Mammary epithelial cell (primary cell): ENCODE data around the gene YPEL5.
"Not testable (repeated sequence)": the region's sequence is repeated elsewhere in the genome, so short reads cannot be mapped to it uniquely, and the experiment has no call there.

Experiments
- EZH2 ChIP-seq: IDR thresholded peaks from 2 replicates; pipeline ENCODE4 v1.6.1; 2012; ENCODE audit warnings: low read length, inconsistent platforms, borderline replicate concordance
- TF ChIP-seq, protein P1 (sequence below), 2 donors: IDR thresholded peaks in 1 of 2; conservative IDR thresholded peaks in 1 of 2; 2 replicates each; pipeline ENCODE4 v1.5.1; 2011 to 2012; ENCODE audit warnings: inconsistent platforms in 2 of 2, low read length in 2 of 2, mild to moderate bottlenecking in 2 of 2, control low read depth in 1 of 2, low read depth in 1 of 2; ENCODE audit not compliant: insufficient read depth in 1 of 2; ENCODE audit errors: extremely low read depth in 1 of 2

DNA sequence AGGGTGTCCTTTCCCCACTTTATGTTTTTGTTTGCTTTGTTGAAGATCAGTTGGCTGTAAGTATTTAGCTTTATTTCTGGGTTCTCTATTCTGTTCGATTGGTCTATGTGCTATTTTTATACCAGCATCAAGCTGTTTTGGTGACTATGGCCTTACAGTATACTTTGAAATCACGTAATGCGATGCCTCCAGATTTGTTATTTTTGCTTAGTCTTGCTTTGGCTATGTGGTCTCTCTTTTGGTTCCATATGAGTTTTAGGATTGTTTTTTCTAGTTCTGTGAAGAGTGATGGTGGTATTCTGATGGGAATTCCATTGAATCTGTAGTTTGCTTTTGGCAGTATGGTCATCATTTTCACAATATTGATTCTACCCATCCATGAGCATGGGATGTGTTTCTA, 46.1 kb upstream of the YPEL5 start:
- TF ChIP-seq, protein P1, sequence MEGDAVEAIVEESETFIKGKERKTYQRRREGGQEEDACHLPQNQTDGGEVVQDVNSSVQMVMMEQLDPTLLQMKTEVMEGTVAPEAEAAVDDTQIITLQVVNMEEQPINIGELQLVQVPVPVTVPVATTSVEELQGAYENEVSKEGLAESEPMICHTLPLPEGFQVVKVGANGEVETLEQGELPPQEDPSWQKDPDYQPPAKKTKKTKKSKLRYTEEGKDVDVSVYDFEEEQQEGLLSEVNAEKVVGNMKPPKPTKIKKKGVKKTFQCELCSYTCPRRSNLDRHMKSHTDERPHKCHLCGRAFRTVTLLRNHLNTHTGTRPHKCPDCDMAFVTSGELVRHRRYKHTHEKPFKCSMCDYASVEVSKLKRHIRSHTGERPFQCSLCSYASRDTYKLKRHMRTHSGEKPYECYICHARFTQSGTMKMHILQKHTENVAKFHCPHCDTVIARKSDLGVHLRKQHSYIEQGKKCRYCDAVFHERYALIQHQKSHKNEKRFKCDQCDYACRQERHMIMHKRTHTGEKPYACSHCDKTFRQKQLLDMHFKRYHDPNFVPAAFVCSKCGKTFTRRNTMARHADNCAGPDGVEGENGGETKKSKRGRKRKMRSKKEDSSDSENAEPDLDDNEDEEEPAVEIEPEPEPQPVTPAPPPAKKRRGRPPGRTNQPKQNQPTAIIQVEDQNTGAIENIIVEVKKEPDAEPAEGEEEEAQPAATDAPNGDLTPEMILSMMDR (conservative IDR thresholded peaks at IDR 0.05 in 1 of 2, IDR thresholded peaks at IDR 0.05 in 1 of 2; ENCODE audit: extremely low read depth in 1 of 2, insufficient read depth in 1 of 2, low read depth in 1 of 2, low read length in 2 of 2), result not testable (repeated sequence)
- TF ChIP-seq EZH2, result not testable (repeated sequence)
